ENCODE measurements around the gene KCNMA1. TPM values are rescaled to one million over a fixed set of nuclear protein-coding genes. Genes with fewer than 3 reads are reported as not detected.

Gene KCNMA1
- total RNA-seq, 1 experiment from 2014 or later, result 0.49 TPM

- no peak for TF ChIP-seq CTCF (IDR thresholded peaks at IDR 0.05 in 2 of 3, conservative IDR thresholded peaks at IDR 0.05 in 1 of 3; ENCODE audit: borderline replicate concordance in 1 of 3, insufficient read depth in 1 of 3, low read depth in 2 of 3, low read length in 2 of 3)
These were observed 606.6 kb downstream of the KCNMA1 start (continued) for GRCh38 chr10:77030974-77031373.

- Histone ChIP-seq H3K27ac (ENCODE audit: low read depth, low read length) (no peak overlapping the region), H2AFZ (ENCODE audit: low read depth, low read length, poor library complexity, severe bottlenecking) (no peak overlapping the region), H4K20me1 (ENCODE audit: insufficient read depth) (no peaks in the 10 kb centered on the region), H3K4me3 (replicated peaks in 1 of 2; ENCODE audit: low read depth in 1 of 2, low read length in 2 of 2) (no peak overlapping the region), H3K4me1 (ENCODE audit: control insufficient read depth in 1 of 2, insufficient read depth in 2 of 2, low read length in 2 of 2) (no peaks in the 10 kb centered on the region), H3K4me2 (ENCODE audit: low read length) (no peak overlapping the region), H3K27me3 (ENCODE audit: insufficient read depth, low read length) (peaks cover 71% of the 10 kb centered on the region), H3K9me3 (ENCODE audit: control insufficient read depth in 1 of 2, insufficient read depth in 1 of 2, low read depth in 1 of 2, low read length in 2 of 2) (no peaks in the 10 kb centered on the region), H3K79me2 (ENCODE audit: insufficient read depth, low read length) (no peaks in the 10 kb centered on the region), H3K9ac (ENCODE audit: low read length) (no peak overlapping the region), H3K36me3 (ENCODE audit: control insufficient read depth in 1 of 2, insufficient read depth in 2 of 2, low read length in 2 of 2) (no peaks in the 10 kb centered on the region), H3K9me2 (ENCODE audit: insufficient read depth) (no peaks in the 10 kb centered on the region)
- no peak for ATAC-seq
- TF ChIP-seq RAD21 (IDR thresholded peaks at IDR 0.05; ENCODE audit: low read depth), result no peak
- TF ChIP-seq EZH2 (IDR thresholded peaks at IDR 0.05), result no peak
- TF ChIP-seq FOSL1 (IDR thresholded peaks at IDR 0.05; ENCODE audit: low read depth), result no peak
- no peak for TF ChIP-seq ATF3 (IDR thresholded peaks at IDR 0.05)
- no peak for TF ChIP-seq YY1 (IDR thresholded peaks at IDR 0.05; ENCODE audit: extremely low read depth, insufficient replicate concordance, low read depth, low read length)
- ChIA-PET CTCF (interaction anchor here (1.6 kb wide), 1 partner anchor 25 kb away, joined by 3 read pairs; no protein-coding TSS in a partner anchor), RAD21 (ENCODE audit: low non-redundant PET in 1 of 2, low total read pairs in 2 of 2, uncharacterized antibody in 2 of 2, unreplicated experiment in 2 of 2) (no interaction called here), POLR2A (no interaction called here)
- no TSS peak for BruUV-seq (replicated peaks)
- intact Hi-C loops (cut with micrococcal nuclease), result no loop called here
- no peak for DNase-seq (ENCODE audit: low read depth, low spot score)
These were observed 607.6 kb downstream of the KCNMA1 start for GRCh38 chr10:77029777-77030717.

All from HCT116 (cell line).